Mammary epithelial cell (primary cell): Measurements from ENCODE around the gene HEATR5A.

ENCODE experiments used
- CTCF ChIP-seq, 2 donors: IDR thresholded peaks in 1 of 2; conservative IDR thresholded peaks in 1 of 2; 2 replicates each; pipeline ENCODE4 v1.5.1; 2011 to 2012; ENCODE audit warnings: inconsistent platforms in 2 of 2, low read length in 2 of 2, mild to moderate bottlenecking in 2 of 2, control low read depth in 1 of 2, low read depth in 1 of 2; ENCODE audit not compliant: insufficient read depth in 1 of 2; ENCODE audit errors: extremely low read depth in 1 of 2
- EZH2 ChIP-seq: IDR thresholded peaks from 2 replicates; pipeline ENCODE4 v1.6.1; 2012; ENCODE audit warnings: low read length, inconsistent platforms, borderline replicate concordance

DNA sequence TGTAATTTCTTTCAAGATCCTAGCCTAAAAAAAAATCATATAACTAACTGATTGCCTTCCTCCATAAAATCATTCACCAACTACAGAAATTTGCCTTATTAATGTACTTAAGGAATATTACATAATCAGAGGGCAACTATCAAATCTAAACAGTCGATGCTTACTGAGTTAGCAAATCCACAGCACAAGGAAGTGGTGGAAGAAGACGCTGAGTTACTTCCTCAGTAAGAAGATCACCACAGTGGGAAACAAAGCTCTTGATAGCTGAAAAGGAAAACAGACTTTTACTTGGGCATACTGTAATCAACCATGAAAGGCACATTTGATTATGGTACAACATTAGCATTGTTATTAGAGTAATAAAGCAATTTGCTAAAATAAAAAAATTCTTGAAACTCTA, 48.7 kb downstream of the HEATR5A start:
- TF ChIP-seq CTCF (conservative IDR thresholded peaks at IDR 0.05 in 1 of 2, IDR thresholded peaks at IDR 0.05 in 1 of 2; ENCODE audit: extremely low read depth in 1 of 2, insufficient read depth in 1 of 2, low read depth in 1 of 2, low read length in 2 of 2) (no peak), EZH2 (no peak)
